GM18907 (cell line): Measurements from ENCODE around the gene CD81.
"Not testable (repeated sequence)": the region's sequence is repeated elsewhere in the genome, so short reads cannot be mapped to it uniquely, and the experiment has no call there.

Source experiments
- ATAC-seq: cut with Tn5 transposase; IDR thresholded peaks from one replicate; pipeline ENCODE4 v1.9.1; 2021; ENCODE audit warnings: mild to moderate bottlenecking, moderate library complexity; ENCODE audit not compliant: unreplicated experiment

The CD81 gene

GRCh38 chr11:2355000-2355644, 22.0 kb upstream of the CD81 start:
- no peak for ATAC-seq

DNA sequence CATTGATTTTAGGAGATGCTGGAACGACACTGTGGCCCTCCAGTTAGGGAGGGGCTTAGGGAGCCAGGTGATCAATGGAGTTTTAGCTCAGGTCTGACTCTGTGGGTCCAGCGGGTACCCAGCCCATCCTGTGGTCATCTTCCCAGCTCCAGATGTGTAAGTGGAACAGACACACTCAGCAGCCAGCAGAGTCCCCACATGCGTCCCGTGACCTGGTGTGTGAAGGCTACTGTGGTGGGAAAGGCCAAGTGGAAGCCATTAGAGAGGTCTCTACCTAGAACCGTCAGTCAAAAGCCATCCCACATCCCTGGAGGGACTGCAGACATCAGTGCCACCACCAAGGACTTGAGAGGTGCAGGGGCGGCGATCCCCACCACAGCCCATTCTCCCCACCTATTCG, 19.9 kb upstream of the CD81 start:
- no peak for ATAC-seq

GRCh38 chr11:2357651-2358050, 19.5 kb upstream of the CD81 start:
- not testable (repeated sequence) for ATAC-seq

DNA sequence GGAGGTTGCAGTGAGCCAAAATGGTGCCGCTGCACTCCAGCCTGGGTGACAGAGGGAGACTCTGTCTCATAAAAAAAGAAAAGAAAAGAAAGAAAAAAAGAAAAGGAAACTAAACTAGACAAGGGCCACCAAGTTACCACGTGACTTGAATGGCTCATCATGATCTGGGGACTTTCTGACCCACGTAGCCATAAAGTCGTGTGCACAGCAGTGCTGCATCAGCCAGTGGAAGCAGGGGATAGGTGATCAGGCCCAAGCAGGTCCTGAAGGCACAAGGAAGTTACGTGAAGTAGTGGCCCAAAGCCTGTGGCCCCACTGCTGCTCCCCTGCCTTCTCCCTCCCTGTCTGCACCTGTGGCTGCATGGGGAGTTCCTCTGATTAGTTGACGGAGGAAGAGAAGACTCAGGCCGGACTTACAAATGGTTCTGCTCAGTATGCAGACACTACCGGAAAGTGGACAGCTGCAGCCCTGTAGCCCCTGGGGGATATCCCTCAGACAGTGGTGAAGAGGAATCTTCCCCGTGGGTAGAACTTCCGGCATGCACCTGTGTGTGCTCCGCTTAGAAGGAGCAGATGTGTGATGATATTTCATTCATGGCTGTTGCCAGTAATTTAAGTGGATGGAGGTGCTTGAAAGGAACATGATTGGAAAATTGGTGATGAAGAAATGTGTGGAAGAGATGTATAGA, 18.2 kb upstream of the CD81 start:
- no peak for ATAC-seq

GRCh38 chr11:2359557-2359956, 17.6 kb upstream of the CD81 start:
- ATAC-seq, result no peak

DNA sequence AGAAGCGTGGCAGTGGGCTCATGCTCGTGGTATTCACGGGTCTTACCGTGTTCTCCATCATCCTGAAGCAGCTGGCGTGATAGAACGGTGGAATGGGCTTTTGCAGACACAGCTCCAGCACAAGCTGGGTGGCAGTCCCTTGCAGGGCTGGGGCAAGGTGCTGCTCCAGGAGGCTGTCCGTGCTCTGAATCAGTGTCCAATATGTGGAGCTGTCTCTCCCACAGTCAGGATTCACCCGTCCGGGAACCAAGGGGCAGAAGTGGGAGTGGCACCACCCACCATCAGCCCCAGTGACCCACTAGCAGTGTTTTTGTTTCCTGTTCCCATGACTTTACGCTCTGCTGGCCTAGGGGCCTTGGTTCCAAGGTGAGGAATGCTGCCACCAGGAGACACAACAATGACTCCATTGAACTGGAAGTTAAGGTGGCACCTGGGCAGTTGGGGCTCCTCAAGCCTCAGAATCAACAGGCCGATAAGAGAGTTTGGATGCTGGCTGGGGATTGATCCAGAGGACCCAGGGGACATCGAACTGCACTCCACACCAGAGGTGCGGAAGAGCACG, 16.9 kb upstream of the CD81 start:
- ATAC-seq, result no peak

DNA sequence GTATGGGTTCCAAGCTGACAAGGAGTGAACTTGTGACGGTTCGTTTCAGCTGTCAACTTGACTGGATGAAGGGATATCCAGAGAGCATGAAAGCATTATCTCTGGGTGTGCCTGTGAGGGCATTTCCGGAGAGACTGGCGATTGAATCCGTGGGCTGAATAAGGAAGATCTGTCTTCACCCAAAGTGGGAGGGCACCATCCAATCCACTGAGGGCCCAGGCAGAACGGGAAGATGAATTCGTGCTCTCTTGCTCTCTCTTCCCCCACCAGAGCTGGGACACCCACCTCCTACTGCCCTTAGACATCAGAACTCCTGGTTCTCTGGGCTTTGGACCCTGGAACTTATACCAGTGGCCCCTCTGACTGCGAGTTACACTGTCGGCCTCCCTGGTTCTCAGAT, 15.5 kb upstream of the CD81 start:
- ATAC-seq, result no peak

GRCh38 chr11:2362414-2362813, 14.7 kb upstream of the CD81 start:
- ATAC-seq, result no peak

DNA sequence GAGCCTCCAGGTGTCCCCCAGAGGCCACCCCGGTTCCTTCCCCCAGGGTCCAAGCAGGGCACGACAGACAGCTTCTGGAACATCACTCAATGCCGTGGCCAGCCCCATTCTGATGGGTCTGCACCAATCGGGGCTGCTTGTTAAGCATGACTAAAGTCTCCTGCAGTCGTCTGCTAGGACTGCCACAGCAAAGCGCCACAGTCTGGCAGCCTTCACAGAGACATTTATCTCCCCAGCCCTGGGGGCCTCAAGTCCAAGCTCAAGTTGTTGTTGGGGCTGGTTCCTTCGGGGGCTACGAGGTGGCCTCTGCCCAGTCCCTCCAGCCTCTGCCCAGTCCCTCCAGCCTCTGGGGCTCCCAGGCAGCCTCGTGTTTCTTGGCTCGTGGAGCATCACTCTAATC, 14.0 kb upstream of the CD81 start:
- ATAC-seq, result no peak

- no peak for ATAC-seq
Measured at GRCh38 chr11:2363577-2364370, 13.3 kb upstream of the CD81 start.

DNA sequence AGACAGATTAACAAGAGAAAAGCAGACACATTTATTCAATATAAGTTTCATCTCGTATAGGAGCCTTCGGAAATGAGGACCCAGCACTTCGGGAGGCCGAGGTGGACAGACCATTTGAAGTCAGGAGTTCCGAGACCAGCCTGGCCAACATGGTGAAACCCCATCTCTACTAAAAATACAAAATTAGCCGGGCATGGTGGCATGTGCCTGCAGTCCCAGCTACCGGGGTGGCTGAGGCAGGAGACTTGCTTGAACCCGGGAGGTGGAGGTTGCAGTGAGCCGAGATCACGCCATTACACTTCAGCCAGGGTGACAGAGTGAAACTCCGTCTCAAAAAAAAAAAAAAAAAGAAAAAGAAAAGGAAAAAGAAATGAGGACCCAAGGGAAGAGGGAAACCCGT, 12.7 kb upstream of the CD81 start:
- not testable (repeated sequence) for ATAC-seq

DNA sequence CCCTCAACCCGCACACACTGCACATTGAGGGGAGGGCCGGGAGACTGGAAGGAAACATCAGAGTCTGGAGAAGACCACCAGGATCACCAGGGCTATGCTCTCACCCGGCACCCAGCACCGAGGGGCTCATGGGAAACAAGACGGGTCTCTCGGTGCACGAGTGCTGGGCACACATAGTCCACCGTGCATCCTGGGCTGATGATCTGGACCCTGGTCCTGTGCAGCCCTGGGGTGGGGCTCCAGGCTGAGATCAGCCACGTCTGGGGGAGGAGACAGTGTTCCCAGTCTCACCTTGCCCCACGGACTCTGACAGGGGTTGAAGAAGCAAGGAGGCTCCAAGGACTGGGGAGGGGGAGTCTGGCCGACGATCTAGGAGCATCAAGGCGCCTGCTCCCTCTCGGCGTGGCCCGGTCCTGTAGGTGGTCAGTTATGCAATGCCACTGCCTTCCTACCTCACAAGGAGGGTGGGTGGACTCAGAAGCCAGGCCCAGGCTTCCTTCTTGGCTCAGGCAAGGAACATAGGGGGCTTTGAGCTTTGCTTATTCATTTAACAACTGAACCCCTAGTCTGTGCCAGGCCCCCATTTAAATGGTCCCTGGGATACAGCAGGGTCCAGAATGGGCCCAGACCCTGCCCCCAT, 11.4 kb upstream of the CD81 start:
- no peak for ATAC-seq

DNA sequence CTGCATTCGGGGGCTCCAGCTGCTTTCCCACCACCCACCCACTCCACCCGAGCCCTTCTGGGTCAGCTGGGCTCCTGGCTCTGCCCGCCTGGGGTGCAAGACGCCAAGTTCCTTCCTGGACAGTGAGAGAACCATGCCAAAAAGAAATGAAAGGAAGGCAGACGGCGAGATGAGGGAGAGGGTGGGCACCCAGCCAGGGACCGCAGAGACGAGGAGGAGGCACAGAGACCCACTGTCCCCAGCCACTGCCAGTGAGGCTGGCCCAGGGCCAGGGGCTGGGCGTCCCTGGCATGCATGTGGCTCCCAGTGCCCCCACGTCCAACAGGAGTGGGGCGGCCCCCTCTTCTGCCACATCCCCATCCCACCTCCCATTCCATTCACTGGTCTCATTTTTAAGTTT, 10.8 kb upstream of the CD81 start:
- no peak for ATAC-seq

GRCh38 chr11:2366733-2367132, 10.4 kb upstream of the CD81 start:
- no peak for ATAC-seq

GRCh38 chr11:2367266-2368160, 9.6 kb upstream of the CD81 start:
- ATAC-seq, result no peak

DNA sequence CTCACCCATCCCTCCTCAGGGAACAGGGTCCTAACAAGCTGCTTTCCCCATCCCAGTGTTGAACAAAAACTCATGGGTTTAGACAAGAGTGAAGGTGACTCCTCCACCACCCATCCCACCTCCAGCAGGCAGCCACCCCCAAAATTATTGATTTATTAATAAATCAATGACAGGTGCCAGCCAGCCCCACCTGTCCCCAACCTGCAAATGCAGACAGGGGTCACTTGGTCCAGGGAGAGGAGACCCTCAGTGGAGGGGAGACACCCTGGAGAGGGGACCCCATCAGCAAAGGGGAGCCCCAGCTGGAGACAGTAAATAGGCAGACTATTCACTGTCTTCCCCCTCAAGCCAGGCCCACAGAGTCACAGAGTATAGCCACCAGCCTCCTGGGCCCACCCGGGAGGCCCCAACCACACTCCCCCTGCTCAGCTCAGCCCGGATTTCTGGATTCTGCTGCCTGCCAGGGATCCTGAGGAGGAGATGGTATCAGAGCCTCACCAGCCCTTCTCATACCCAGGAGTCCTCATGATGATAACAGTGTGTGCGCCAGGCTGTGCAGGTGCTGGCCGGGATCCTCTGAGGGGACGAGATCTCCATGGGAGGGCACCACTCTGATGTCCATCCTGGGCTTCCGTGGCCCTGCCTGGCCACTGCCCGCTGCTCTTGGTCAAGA, 8.8 kb upstream of the CD81 start:
- ATAC-seq, result no peak

- ATAC-seq, result no peak
Measured at GRCh38 chr11:2368851-2369180, 8.3 kb upstream of the CD81 start.

GRCh38 chr11:2369320-2369719, 7.8 kb upstream of the CD81 start:
- no peak for ATAC-seq

DNA sequence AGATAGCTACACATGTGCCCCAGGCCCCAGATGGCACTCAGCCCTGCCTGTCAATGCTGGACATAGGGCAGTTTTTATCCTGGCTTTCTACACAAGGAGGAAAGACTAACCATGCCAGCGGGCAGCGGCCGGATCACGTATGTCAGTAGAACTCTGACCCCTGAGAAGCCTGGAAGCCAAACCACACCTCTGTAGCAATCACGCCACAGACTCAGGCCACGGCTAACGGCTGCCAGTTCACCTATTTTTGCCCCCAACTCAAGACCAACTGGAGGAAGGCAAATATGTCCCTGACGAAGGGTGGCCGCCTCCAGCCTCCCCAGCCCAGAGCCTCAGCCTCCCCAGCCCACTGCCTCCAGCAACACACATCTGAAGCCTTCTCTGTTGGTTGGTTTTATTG, 7.2 kb upstream of the CD81 start:
- ATAC-seq, result no peak
